Activated CD4-positive, alpha-beta T cell treated with anti-CD3 and anti-CD28 coated beads for 36 hours (primary cell): ENCODE measurements around the gene CD44. TPM values are rescaled to one million over a fixed set of nuclear protein-coding genes. Genes with fewer than 3 reads are reported as not detected.

Experiments
- ATAC-seq: fragments of 200-7000 bp; cut with Tn5 transposase; one replicate; pipeline ENCODE4 v1.10.0; 2021; ENCODE audit warnings: mild to moderate bottlenecking, moderate library complexity
- CTCF ChIA-PET: fragments of 350-600 bp; sonication (Branson Sonifier 250); formaldehyde crosslinking; loops from one replicate; lab custom pipeline; 2021; ENCODE audit warnings: antibody characterized with exemption; lab: Charles Lee
- POLR2A ChIA-PET: fragments of 350-600 bp; sonication (Branson Sonifier 250); formaldehyde crosslinking; loops from one replicate; lab custom pipeline; 2021; ENCODE audit warnings: antibody characterized with exemption, inconsistent platforms; lab: Charles Lee
- DNase-seq: peaks from one replicate; pipeline ENCODE4 v3.0.0-alpha.2; 2020
- H3K27ac Mint-ChIP-seq: one replicate; pipeline ENCODE4 v1.8.0; 2021; ENCODE audit warnings: mixed read lengths
- H3K27me3 Mint-ChIP-seq: one replicate; pipeline ENCODE4 v1.8.0; 2021; ENCODE audit warnings: mixed read lengths
- H3K36me3 Mint-ChIP-seq: one replicate; pipeline ENCODE4 v1.8.0; 2021; ENCODE audit warnings: low read depth, mixed read lengths
- H3K4me1 Mint-ChIP-seq: one replicate; pipeline ENCODE4 v1.8.0; 2021; ENCODE audit warnings: mixed read lengths
- H3K4me3 Mint-ChIP-seq: one replicate; pipeline ENCODE4 v1.8.0; 2021; ENCODE audit warnings: mild to moderate bottlenecking, moderate library complexity, mixed read lengths
- H3K9me3 Mint-ChIP-seq: one replicate; pipeline ENCODE4 v1.8.0; 2021; ENCODE audit warnings: low read depth, mixed read lengths
- intact Hi-C, 2 experiments: fragments of 100-400 bp; cut with DNase I in 1 of 2; cut with micrococcal nuclease in 1 of 2; formaldehyde crosslinking; loops; one replicate each; pipeline versions ENCODE4 v1.14.2 to v1.15.1; 2022 to 2024; cut with DNase I, micrococcal nuclease
- total RNA-seq, 2 experiments: library from RNA; stranded (reverse); gene quantifications; one replicate each; pipeline ENCODE4 v1.2.3, GENCODE V29; 2021

CD44 gene
- total RNA-seq, 2 experiments from 2014 or later: 357 to 435 TPM

- Mint-ChIP-seq H3K36me3 (no peaks in the 10 kb centered on the region), H3K27ac (peak overlapping the region; percentile 92), H3K27me3 (no peaks in the 10 kb centered on the region), H3K4me3 (no peak overlapping the region), H3K4me1 (peaks cover 66% of the 10 kb centered on the region), H3K9me3 (no peaks in the 10 kb centered on the region)
- DNase-seq (no peak), ATAC-seq (no peak)
- intact Hi-C loops: loop anchor here in 1 of 2 experiments (2.0 kb wide), 1 partner anchor 17 kb away; no protein-coding TSS in a partner anchor
- POLR2A ChIA-PET: interaction anchor here (0.5 to 1.1 kb wide), 2 partner anchors 39 to 264 kb away, joined by 3 read pairs; no protein-coding TSS in a partner anchor
- CTCF ChIA-PET: interaction anchor here (1.2 to 1.7 kb wide), 3 partner anchors 13 to 36 kb away, joined by 3 to 5 read pairs (median 4); no protein-coding TSS in a partner anchor
Observed at GRCh38 chr11:35127619-35128018, 11.4 kb upstream of the CD44 start.

GRCh38 chr11:35131094-35131493 lies 7.9 kb upstream of the CD44 start:
- H3K4me1 Mint-ChIP-seq: peaks cover 61% of the 10 kb centered on the region
- intact Hi-C loops: no loop called here
- POLR2A ChIA-PET: no interaction called here
- H3K4me3 Mint-ChIP-seq: no peak overlapping the region
- CTCF ChIA-PET: interaction anchor here (1.4 kb wide), 1 partner anchor 39 kb away, joined by 3 read pairs; no protein-coding TSS in a partner anchor
- no peak for DNase-seq
- H3K27ac Mint-ChIP-seq: no peak overlapping the region
- H3K9me3 Mint-ChIP-seq: no peaks in the 10 kb centered on the region
- no peaks in the 10 kb centered on the region for H3K36me3 Mint-ChIP-seq
- no peaks in the 10 kb centered on the region for H3K27me3 Mint-ChIP-seq
- ATAC-seq: no peak

- Mint-ChIP-seq H3K9me3 (no peaks in the 10 kb centered on the region), H3K4me3 (no peak overlapping the region), H3K27me3 (no peaks in the 10 kb centered on the region), H3K27ac (no peak overlapping the region), H3K36me3 (no peaks in the 10 kb centered on the region), H3K4me1 (peaks cover 56% of the 10 kb centered on the region)
- ATAC-seq (no peak), DNase-seq (no peak)
- intact Hi-C loops: no loop called here
- ChIA-PET POLR2A (interaction anchor here (0.8 kb wide), 1 partner anchor 20 kb away, joined by 3 read pairs; no protein-coding TSS in a partner anchor), CTCF (interaction anchor here (1.4 kb wide), 1 partner anchor 38 kb away, joined by 3 read pairs; no protein-coding TSS in a partner anchor)
Observed at GRCh38 chr11:35131886-35132285, 7.1 kb upstream of the CD44 start.

GRCh38 chr11:35133656-35134055 lies 5.3 kb upstream of the CD44 start:
- CTCF ChIA-PET: interaction anchor here (0.7 to 0.9 kb wide), 2 partner anchors 40 to 123 kb away, joined by 3 read pairs; no protein-coding TSS in a partner anchor
- intact Hi-C loops: no loop called here
- Mint-ChIP-seq H3K9me3 (no peaks in the 10 kb centered on the region), H3K27me3 (no peaks in the 10 kb centered on the region), H3K4me3 (no peak overlapping the region), H3K27ac (peak overlapping the region; percentile 12), H3K36me3 (no peaks in the 10 kb centered on the region), H3K4me1 (peaks cover 59% of the 10 kb centered on the region)
- POLR2A ChIA-PET: no interaction called here
- no peak for DNase-seq
- peak; percentile 36 for ATAC-seq

- ATAC-seq (no peak), DNase-seq (no peak)
- Mint-ChIP-seq H3K27ac (no peak overlapping the region), H3K4me1 (peaks cover 58% of the 10 kb centered on the region), H3K4me3 (no peak overlapping the region), H3K36me3 (peaks cover 7% of the 10 kb centered on the region), H3K27me3 (no peaks in the 10 kb centered on the region), H3K9me3 (no peaks in the 10 kb centered on the region)
- ChIA-PET CTCF (interaction anchor here (0.7 to 0.9 kb wide), 2 partner anchors 90 to 124 kb away, joined by 3 read pairs; no protein-coding TSS in a partner anchor), POLR2A (no interaction called here)
- intact Hi-C loops: no loop called here
Observed at GRCh38 chr11:35134403-35135148, 4.4 kb upstream of the CD44 start.

GRCh38 chr11:35135222-35135621 lies 3.7 kb upstream of the CD44 start:
- Mint-ChIP-seq H3K27me3 (no peaks in the 10 kb centered on the region), H3K9me3 (no peaks in the 10 kb centered on the region), H3K27ac (no peak overlapping the region), H3K4me3 (no peak overlapping the region), H3K4me1 (peaks cover 58% of the 10 kb centered on the region), H3K36me3 (peaks cover 13% of the 10 kb centered on the region)
- CTCF ChIA-PET: interaction anchor here (0.7 kb wide), 2 partner anchors 91 to 202 kb away, joined by 3 to 4 read pairs; no protein-coding TSS in a partner anchor
- intact Hi-C loops: no loop called here
- POLR2A ChIA-PET: no interaction called here
- DNase-seq: no peak
- ATAC-seq: no peak

GRCh38 chr11:35136311-35136710 lies 2.7 kb upstream of the CD44 start:
- no peak for DNase-seq
- Mint-ChIP-seq H3K27ac (no peak overlapping the region), H3K4me1 (peaks cover 49% of the 10 kb centered on the region), H3K36me3 (peaks cover 23% of the 10 kb centered on the region), H3K27me3 (no peaks in the 10 kb centered on the region), H3K4me3 (no peak overlapping the region), H3K9me3 (no peaks in the 10 kb centered on the region)
- intact Hi-C loops: no loop called here
- ATAC-seq: no peak
- POLR2A ChIA-PET: no interaction called here
- CTCF ChIA-PET: interaction anchor here (0.5 to 0.8 kb wide), 3 partner anchors 60 to 572 kb away, joined by 3 read pairs; no protein-coding TSS in a partner anchor

- H3K27me3 Mint-ChIP-seq: no peaks in the 10 kb centered on the region
Observed at GRCh38 chr11:35138058-35138457, 913 bp upstream of the CD44 start.

GRCh38 chr11:35138606-35138942 lies 397 bp upstream of the CD44 start:
- Mint-ChIP-seq H3K4me1 (peaks cover 49% of the 10 kb centered on the region), H3K36me3 (peaks cover 37% of the 10 kb centered on the region), H3K27me3 (no peaks in the 10 kb centered on the region), H3K27ac (peak overlapping the region; percentile 93), H3K9me3 (no peaks in the 10 kb centered on the region), H3K4me3 (peak overlapping the region; percentile 83)
- ChIA-PET CTCF (interaction anchor here (0.9 to 3.5 kb wide), 6 partner anchors 14 to 213 kb away, joined by 3 to 19 read pairs (median 3); no protein-coding TSS in a partner anchor), POLR2A (interaction anchor here (0.6 to 3.7 kb wide), 6 partner anchors 8 to 89 kb away, joined by 3 to 29 read pairs (median 4); no protein-coding TSS in a partner anchor)
- ATAC-seq (no peak), DNase-seq (no peak)
- intact Hi-C loops: loop anchor here in 1 of 2 experiments (2.0 kb wide), 1 partner anchor 222 kb away; the partner anchor contains the start of genes APIP and PDHX

More at GRCh38 chr11:35138058-35138457, 913 bp upstream of the CD44 start:
- peak overlapping the region; percentile 93 for H3K27ac Mint-ChIP-seq
- CTCF ChIA-PET: interaction anchor here (0.9 to 3.1 kb wide), 3 partner anchors 14 to 140 kb away, joined by 3 to 13 read pairs (median 3); no protein-coding TSS in a partner anchor
- ATAC-seq (no peak), DNase-seq (no peak)
- intact Hi-C loops: loop anchor here in 1 of 2 experiments (2.0 kb wide), 1 partner anchor 221 kb away; the partner anchor contains the start of genes APIP and PDHX
- no peaks in the 10 kb centered on the region for H3K9me3 Mint-ChIP-seq
- H3K36me3 Mint-ChIP-seq: peaks cover 36% of the 10 kb centered on the region
- POLR2A ChIA-PET: interaction anchor here (1.1 to 3.7 kb wide), 4 partner anchors 8 to 55 kb away, joined by 3 to 29 read pairs (median 4); no protein-coding TSS in a partner anchor
- peaks cover 48% of the 10 kb centered on the region for H3K4me1 Mint-ChIP-seq
- H3K4me3 Mint-ChIP-seq: peak overlapping the region; percentile 83

- DNase-seq (no peak), ATAC-seq (no peak)
- Mint-ChIP-seq H3K9me3 (no peaks in the 10 kb centered on the region), H3K4me3 (peak overlapping the region; percentile 83), H3K27ac (peak overlapping the region; percentile 93), H3K36me3 (peaks cover 46% of the 10 kb centered on the region), H3K4me1 (peaks cover 54% of the 10 kb centered on the region), H3K27me3 (no peaks in the 10 kb centered on the region)
- intact Hi-C loops: loop anchor here (1.0 to 10.0 kb wide), 7 partner anchors 99 to 895 kb away; partner anchors contain the start of genes APIP (in 1 of the 2), PDHX (in 1 of the 2) and TRIM44 (in 1 of the 2)
- ChIA-PET CTCF (interaction anchor here (0.6 to 3.5 kb wide), 10 partner anchors 15 to 140 kb away, joined by 3 to 19 read pairs (median 4); no protein-coding TSS in a partner anchor), POLR2A (interaction anchor here (0.9 to 3.7 kb wide), 11 partner anchors 10 to 140 kb away, joined by 3 to 29 read pairs (median 5); no protein-coding TSS in a partner anchor)
Observed at GRCh38 chr11:35139722-35140282, 831 bp downstream of the CD44 start.
